Measurements from ENCODE around the gene SKAP1.

Gene SKAP1

GRCh38 chr17:48175692-48176470 is 254.1 kb downstream of the SKAP1 start:
- no peaks in the 10 kb centered on the region for H3K36me3 ChIP-seq (ENCODE audit: insufficient read depth, low read length)
- no peaks in the 10 kb centered on the region for H3K4me1 ChIP-seq (ENCODE audit: control insufficient read depth, insufficient read depth, low read length, unreplicated experiment)
- H3K27ac ChIP-seq (ENCODE audit: low read depth, low read length), result no peak overlapping the region
- no peak overlapping the region for H3K4me3 ChIP-seq (ENCODE audit: low read depth, low read length)
- H3K27me3 ChIP-seq (ENCODE audit: insufficient read depth, low read length), result peaks cover 58% of the 10 kb centered on the region
- H3K79me2 ChIP-seq (ENCODE audit: control insufficient read depth, insufficient read depth, low read length, unreplicated experiment), result no peaks in the 10 kb centered on the region
- peak overlapping the region; percentile 7 for H2AFZ ChIP-seq (ENCODE audit: low read length, unreplicated experiment)

GRCh38 chr17:48174833-48175523 is 255.0 kb downstream of the SKAP1 start:
- Histone ChIP-seq H3K4me3 (ENCODE audit: low read depth, low read length) (no peak overlapping the region), H3K27me3 (ENCODE audit: insufficient read depth, low read length) (peaks cover 57% of the 10 kb centered on the region), H2AFZ (ENCODE audit: low read length, unreplicated experiment) (no peak overlapping the region), H3K36me3 (ENCODE audit: insufficient read depth, low read length) (no peaks in the 10 kb centered on the region), H3K4me1 (ENCODE audit: control insufficient read depth, insufficient read depth, low read length, unreplicated experiment) (no peaks in the 10 kb centered on the region), H3K27ac (ENCODE audit: low read depth, low read length) (no peak overlapping the region), H3K79me2 (ENCODE audit: control insufficient read depth, insufficient read depth, low read length, unreplicated experiment) (no peaks in the 10 kb centered on the region)

GRCh38 chr17:48173191-48173984 is 256.6 kb downstream of the SKAP1 start:
- no peak overlapping the region for H2AFZ ChIP-seq (ENCODE audit: low read length, unreplicated experiment)
- H3K4me1 ChIP-seq (ENCODE audit: control insufficient read depth, insufficient read depth, low read length, unreplicated experiment), result no peaks in the 10 kb centered on the region
- H3K4me3 ChIP-seq (ENCODE audit: low read depth, low read length), result no peak overlapping the region
- no peak overlapping the region for H3K27ac ChIP-seq (ENCODE audit: low read depth, low read length)
- H3K36me3 ChIP-seq (ENCODE audit: insufficient read depth, low read length), result no peaks in the 10 kb centered on the region
- peaks cover 57% of the 10 kb centered on the region for H3K27me3 ChIP-seq (ENCODE audit: insufficient read depth, low read length)
- no peaks in the 10 kb centered on the region for H3K79me2 ChIP-seq (ENCODE audit: control insufficient read depth, insufficient read depth, low read length, unreplicated experiment)

- H3K4me3 ChIP-seq (ENCODE audit: low read depth, low read length), result no peak overlapping the region
- no peaks in the 10 kb centered on the region for H3K79me2 ChIP-seq (ENCODE audit: control insufficient read depth, insufficient read depth, low read length, unreplicated experiment)
- no peak overlapping the region for H3K27ac ChIP-seq (ENCODE audit: low read depth, low read length)
- no peaks in the 10 kb centered on the region for H3K36me3 ChIP-seq (ENCODE audit: insufficient read depth, low read length)
- H2AFZ ChIP-seq (ENCODE audit: low read length, unreplicated experiment), result no peak overlapping the region
- H3K4me1 ChIP-seq (ENCODE audit: control insufficient read depth, insufficient read depth, low read length, unreplicated experiment), result no peaks in the 10 kb centered on the region
- H3K27me3 ChIP-seq (ENCODE audit: insufficient read depth, low read length), result peaks cover 79% of the 10 kb centered on the region
These were observed 260.1 kb downstream of the SKAP1 start for GRCh38 chr17:48169926-48170325.

- H3K27me3 ChIP-seq (ENCODE audit: insufficient read depth, low read length), result peaks cover 44% of the 10 kb centered on the region
These were observed 266.2 kb downstream of the SKAP1 start for GRCh38 chr17:48163809-48164208.

GRCh38 chr17:48162946-48163506 is 267.0 kb downstream of the SKAP1 start:
- H3K4me1 ChIP-seq (ENCODE audit: control insufficient read depth, insufficient read depth, low read length, unreplicated experiment), result no peaks in the 10 kb centered on the region
- H2AFZ ChIP-seq (ENCODE audit: low read length, unreplicated experiment), result peak overlapping the region; percentile 5
- H3K27me3 ChIP-seq (ENCODE audit: insufficient read depth, low read length), result peaks cover 37% of the 10 kb centered on the region
- H3K36me3 ChIP-seq (ENCODE audit: insufficient read depth, low read length), result no peaks in the 10 kb centered on the region
- H3K27ac ChIP-seq (ENCODE audit: low read depth, low read length), result no peak overlapping the region
- H3K4me3 ChIP-seq (ENCODE audit: low read depth, low read length), result 0 out of 2 replicates have a peak overlapping the region, but pooled peaks have one; percentile 10
- no peaks in the 10 kb centered on the region for H3K79me2 ChIP-seq (ENCODE audit: control insufficient read depth, insufficient read depth, low read length, unreplicated experiment)

More at GRCh38 chr17:48163809-48164208, 266.2 kb downstream of the SKAP1 start:
- no peaks in the 10 kb centered on the region for H3K4me1 ChIP-seq (ENCODE audit: control insufficient read depth, insufficient read depth, low read length, unreplicated experiment)
- no peak overlapping the region for H3K4me3 ChIP-seq (ENCODE audit: low read depth, low read length)
- no peak overlapping the region for H3K27ac ChIP-seq (ENCODE audit: low read depth, low read length)
- no peak overlapping the region for H2AFZ ChIP-seq (ENCODE audit: low read length, unreplicated experiment)
- no peaks in the 10 kb centered on the region for H3K36me3 ChIP-seq (ENCODE audit: insufficient read depth, low read length)
- H3K79me2 ChIP-seq (ENCODE audit: control insufficient read depth, insufficient read depth, low read length, unreplicated experiment), result no peaks in the 10 kb centered on the region

GRCh38 chr17:48162306-48162934 is 267.6 kb downstream of the SKAP1 start:
- no peaks in the 10 kb centered on the region for H3K36me3 ChIP-seq (ENCODE audit: insufficient read depth, low read length)
- H3K27ac ChIP-seq (ENCODE audit: low read depth, low read length), result no peak overlapping the region
- no peaks in the 10 kb centered on the region for H3K4me1 ChIP-seq (ENCODE audit: control insufficient read depth, insufficient read depth, low read length, unreplicated experiment)
- peaks cover 30% of the 10 kb centered on the region for H3K27me3 ChIP-seq (ENCODE audit: insufficient read depth, low read length)
- no peak overlapping the region for H3K4me3 ChIP-seq (ENCODE audit: low read depth, low read length)
- no peaks in the 10 kb centered on the region for H3K79me2 ChIP-seq (ENCODE audit: control insufficient read depth, insufficient read depth, low read length, unreplicated experiment)
- H2AFZ ChIP-seq (ENCODE audit: low read length, unreplicated experiment), result peak overlapping the region; percentile 5

- Histone ChIP-seq H3K36me3 (ENCODE audit: insufficient read depth, low read length) (no peaks in the 10 kb centered on the region), H3K4me3 (ENCODE audit: low read depth, low read length) (no peak overlapping the region), H3K79me2 (ENCODE audit: control insufficient read depth, insufficient read depth, low read length, unreplicated experiment) (no peaks in the 10 kb centered on the region), H3K27ac (ENCODE audit: low read depth, low read length) (no peak overlapping the region), H2AFZ (ENCODE audit: low read length, unreplicated experiment) (no peak overlapping the region), H3K27me3 (ENCODE audit: insufficient read depth, low read length) (peaks cover 19% of the 10 kb centered on the region), H3K4me1 (ENCODE audit: control insufficient read depth, insufficient read depth, low read length, unreplicated experiment) (no peaks in the 10 kb centered on the region)
These were observed 268.7 kb downstream of the SKAP1 start for GRCh38 chr17:48161127-48161905.

GRCh38 chr17:48160177-48161081 is 269.6 kb downstream of the SKAP1 start:
- Histone ChIP-seq H2AFZ (ENCODE audit: low read length, unreplicated experiment) (no peak overlapping the region), H3K4me3 (ENCODE audit: low read depth, low read length) (no peak overlapping the region), H3K36me3 (ENCODE audit: insufficient read depth, low read length) (no peaks in the 10 kb centered on the region), H3K27ac (ENCODE audit: low read depth, low read length) (no peak overlapping the region), H3K4me1 (ENCODE audit: control insufficient read depth, insufficient read depth, low read length, unreplicated experiment) (no peaks in the 10 kb centered on the region), H3K79me2 (ENCODE audit: control insufficient read depth, insufficient read depth, low read length, unreplicated experiment) (no peaks in the 10 kb centered on the region), H3K27me3 (ENCODE audit: insufficient read depth, low read length) (peaks cover 15% of the 10 kb centered on the region)
